ENCODE measurements around the gene TAF8.

TAF8 gene

DNA sequence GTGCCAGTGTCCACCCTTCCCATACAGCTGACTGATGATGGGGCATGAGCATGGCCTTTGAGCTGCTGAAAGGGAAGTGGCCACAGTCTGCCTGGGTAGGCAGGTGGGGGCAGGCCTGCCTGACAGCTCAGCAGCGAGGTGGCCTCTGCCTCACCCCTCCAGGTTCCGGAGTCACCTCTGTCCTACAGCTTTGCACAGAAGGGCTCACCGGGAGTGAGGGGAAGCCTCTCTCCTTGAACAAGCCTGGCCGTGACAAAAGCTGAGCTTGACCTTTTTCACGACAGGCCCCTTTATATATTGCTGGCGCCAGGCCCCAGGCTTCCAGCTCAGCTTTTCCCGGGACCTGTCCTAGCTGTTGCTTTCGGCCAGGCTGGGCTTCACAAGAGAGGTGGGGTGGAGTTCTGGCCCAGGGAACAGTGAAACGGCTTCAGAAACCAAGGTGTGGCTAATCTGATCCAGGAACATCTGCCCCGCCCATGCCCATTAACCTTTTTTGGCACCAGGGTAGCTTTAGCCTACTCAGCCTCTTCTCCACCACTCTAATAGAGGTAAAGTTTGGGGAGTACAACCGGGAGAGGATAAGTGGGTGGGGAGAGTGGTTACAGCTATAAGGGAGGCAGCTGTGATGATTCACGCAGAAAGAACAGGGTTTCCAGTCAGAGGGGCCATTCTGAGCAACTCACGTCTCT, 49.2 kb downstream of the TAF8 start:
- peak; percentile 20 for DNase-seq (ENCODE audit: low read depth)

DNA sequence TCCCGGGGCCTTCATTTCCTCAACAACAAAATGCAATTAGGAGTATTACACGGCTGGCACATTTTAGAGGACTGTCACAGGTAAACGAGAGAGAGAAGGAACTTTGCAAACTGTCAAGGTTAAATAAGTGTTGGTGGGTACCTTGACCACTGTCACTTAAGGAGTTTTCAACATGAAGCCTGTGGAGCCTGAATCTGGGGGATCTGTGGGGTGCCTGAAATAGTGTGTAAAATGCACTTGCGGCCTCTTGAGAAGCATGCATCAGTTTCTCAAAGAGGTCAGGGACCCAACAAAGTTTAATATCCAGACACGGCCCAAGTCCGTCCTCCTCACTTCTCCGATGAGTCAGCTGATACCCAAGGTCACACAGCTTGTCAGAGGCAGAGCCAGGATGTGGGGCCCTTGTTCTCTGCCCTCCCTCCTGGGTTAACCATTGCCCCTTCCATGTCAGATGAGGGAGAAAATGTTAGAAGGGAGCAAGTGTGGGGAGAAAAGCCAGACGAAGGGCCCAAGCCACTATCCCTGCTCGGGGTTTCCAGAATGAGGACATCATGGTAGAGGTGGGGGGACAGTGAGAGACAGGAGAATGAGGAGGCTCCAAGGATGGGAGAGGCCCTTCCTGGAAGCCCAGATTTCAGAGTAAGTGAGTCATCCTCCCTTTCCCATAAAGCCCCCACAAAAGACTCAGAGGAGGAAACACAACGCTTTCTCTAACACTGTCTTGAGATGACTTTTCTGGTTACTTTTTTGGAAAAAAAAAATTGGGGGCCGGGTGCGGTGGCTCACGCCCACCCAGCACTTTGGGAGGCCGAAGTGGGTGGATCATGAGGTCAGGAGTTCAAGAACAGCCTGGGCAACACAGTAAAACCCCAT, 49.9 kb downstream of the TAF8 start:
- peak; percentile 8 for DNase-seq (ENCODE audit: low read depth)

DNA sequence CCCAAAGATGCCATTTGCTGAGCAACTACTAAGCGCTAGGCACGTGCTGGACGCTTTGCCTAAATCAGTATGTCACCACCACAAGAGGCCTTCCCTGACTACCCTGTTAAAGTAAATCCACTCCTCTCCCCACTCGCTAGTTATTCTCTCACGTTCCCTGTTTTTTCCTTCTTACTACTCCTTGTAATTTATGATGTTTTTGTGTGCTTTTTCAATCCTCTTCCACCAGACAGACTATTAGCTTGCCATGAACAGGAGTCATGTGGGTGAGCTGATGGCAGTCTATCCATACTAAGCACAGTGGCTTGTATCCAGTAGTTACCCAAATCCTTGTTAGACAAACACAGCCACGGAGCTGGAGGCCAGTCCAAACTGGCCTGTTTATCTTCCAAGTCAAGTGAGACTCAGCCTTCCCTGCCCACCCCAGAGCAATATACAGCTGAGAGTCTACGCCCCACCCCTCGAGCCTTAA, 50.9 kb downstream of the TAF8 start:
- DNase-seq (ENCODE audit: low read depth): no peak

DNA sequence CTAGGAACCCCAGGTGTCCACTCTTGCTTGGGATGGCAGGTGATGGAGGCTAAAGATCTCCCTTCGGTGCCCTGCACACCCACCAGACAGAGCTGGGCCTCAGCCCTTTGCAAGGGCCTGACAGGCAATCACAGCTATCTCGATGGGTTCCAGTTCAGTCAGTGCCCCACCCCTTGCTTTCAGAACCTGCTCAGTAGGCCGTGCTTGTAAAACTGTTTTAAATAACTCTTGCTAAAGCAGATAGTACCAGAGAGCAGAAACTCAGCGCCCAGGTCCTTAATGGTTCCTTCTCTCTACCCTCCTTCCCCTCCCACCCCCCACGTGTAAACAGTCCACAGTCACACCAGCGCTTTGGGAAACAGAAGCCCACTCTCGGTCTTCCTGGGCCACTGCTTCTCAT, 52.9 kb downstream of the TAF8 start:
- no peak for DNase-seq (ENCODE audit: low read depth)

DNA sequence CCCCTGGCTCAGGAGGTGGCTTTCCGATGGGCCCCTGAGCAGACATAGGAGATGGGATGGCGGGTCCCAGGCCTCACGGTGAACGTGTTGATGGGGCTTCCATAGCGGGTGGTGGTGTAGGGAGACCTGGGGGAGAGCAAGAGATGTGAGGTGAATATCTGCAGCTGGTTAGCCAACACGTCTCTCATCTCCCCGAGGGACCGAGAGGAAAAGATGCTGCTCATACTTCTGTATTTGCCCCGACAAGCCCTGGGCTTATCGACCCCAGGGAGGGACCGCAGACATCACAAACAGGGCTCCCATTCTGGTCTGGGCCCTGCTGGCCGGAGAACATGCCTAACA, 53.4 kb downstream of the TAF8 start:
- DNase-seq (ENCODE audit: low read depth): peak; percentile 2

DNA sequence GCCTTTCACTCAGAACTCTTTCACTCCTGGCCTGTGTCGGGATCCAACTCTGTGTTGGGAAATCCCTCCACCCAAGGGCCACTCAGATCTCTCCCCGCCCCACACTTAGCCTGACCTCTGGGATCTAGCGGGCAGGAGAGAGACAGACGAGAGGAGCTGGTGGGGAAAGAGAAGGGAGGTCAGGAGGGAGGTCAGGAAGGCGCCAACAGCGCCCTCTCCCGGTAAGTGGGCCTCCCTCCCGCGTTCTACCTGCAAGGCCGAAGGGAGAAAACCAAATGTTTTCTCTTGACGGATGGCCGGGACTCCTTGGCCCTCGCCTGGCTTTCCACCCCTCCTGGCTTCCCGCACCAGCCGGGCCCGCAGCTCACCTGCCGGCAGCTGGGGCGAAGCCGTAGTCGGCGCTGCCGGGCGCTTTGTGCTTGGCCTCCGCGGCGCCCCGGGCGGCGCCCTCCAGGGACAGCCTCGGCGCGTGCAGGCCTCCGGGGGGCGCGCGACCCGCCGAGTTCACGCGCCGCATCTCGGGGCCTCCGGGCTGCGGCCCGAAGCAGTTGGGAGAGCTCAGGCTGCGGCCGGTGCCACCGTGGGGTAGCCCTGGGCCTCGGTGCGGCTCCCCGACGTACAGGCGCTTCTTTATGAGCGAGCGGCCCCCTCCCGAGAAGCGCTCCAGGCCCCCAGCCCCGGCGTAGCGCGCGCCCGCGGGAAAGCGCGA, 53.9 kb downstream of the TAF8 start:
- DNase-seq (ENCODE audit: low read depth): peak; percentile 63

DNA sequence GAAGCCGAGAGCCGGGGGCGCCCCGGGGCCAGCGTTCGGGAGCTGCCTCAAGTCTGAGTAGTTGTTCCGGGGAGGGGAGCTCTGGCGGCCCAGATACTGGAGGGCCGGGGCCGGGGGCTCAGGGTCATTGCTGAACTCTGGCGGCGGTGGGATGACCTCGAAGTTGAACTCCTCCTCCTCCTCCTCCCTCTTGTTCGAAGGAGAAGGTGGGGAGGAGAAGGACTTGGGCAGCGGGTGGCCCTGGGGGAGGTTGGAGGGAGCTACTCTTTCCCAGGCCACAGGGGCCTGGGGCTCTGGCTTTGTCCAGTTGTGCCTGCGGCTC, 54.4 kb downstream of the TAF8 start:
- no peak for DNase-seq (ENCODE audit: low read depth)

DNA sequence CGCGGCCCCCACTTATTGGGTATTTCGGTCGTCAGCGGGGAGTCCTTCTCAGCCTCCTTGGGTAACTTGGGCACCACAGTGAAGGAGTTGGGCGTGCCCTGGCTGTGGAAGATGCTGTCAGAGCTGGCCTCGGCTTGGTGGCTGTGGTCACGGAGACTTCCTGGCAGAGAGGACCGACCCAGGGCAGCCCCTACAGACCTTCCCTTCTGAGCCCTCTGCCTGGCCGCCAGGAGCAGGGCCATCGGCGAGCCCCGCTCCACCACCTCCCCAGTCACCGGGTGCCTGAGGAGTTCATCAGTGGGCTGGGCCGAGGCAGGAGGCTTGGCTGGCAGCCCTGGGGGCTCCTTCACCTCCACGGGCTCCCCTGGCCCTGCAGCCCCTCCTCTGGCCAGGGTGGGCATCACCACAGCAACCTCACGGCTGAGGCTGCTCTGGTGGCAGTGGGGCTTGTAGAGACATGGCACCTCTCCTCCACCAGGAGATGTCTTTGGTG, 54.9 kb downstream of the TAF8 start:
- no peak for DNase-seq (ENCODE audit: low read depth)

DNA sequence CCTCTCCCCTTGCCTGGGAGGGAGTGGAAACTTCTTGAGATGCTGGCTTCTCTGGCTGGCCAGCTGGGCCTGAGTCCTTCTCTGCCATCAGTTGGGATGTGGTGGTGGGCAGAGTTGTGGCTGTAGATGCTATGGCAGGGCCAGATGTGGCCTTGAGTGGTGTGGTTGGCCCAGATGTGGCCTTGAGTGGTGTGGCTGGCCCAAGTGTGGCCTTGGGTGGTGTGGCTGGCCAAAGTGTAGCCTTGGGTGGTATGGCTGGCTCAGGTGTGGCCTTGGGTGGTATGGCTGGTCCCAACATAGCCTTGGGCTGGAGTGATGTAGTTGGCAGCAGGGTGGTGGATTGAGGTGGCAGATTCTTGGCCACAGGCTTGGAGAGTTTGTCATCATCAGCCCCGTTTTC, 55.4 kb downstream of the TAF8 start:
- no peak for DNase-seq (ENCODE audit: low read depth)

DNA sequence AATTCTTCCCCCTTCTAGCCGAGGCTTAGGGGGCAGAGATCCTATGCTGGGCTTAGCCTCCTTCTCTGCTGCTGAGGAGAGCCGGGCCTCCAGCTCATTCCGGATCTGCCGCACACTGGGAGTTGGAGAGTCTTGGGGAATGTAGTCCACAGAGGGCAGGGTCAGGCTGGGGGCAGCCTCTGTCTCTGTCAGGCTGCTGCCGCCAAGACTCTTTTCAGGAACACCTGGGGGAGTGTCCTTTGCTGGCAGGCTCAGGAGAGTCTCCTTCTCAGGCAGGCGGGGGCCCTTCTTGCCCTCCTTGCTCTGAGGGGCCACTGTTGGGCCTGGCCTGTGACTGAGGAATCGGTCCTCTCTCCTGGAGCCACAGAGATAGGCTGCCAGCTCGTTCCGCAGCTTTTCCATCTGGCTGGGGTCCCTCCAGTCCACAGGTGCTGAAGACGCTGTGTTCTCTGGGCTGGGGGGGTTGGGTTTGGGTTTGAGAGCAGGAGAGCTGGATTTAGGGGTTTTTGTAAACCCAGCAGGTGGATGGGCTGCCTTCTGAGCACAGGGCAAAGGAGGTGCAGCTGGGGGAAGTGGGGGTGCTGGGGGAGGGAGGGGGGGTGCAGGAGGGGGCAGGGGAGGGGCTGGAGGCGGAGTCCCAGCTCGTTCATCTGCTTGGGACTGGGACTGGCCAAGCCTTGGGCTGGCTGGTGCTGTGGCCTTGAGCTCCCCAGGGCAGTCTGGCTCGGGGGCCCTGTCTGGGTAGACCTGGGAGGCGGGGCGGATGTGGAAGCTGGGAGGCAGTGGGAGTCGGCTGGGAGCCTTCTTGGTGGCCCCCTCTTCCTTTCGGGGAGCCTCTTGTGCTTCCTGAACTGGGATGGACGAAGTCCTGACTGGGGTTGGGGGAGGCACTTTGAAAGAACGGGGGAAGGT, 56.0 kb downstream of the TAF8 start:
- DNase-seq (ENCODE audit: low read depth): no peak

DNA sequence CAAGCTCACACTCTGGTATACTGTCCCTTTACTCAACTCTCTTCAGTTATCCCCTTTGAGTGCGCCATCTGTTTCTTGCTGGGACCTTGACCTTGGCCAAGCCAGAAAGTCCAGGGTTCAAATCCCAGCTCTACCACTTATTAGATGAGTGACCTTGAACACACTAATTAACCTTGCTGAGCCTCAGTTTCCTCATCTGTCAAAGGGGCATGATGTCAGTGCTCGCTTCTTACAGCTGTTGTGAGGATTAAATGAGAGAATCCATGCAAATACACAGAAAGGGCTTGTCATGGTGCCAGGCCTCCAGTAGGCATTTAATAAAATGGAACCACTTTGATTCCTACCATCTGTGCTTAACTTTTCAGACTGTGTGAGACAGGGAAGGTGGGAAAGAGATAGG, 57.7 kb downstream of the TAF8 start:
- no peak for DNase-seq (ENCODE audit: low read depth)

DNA sequence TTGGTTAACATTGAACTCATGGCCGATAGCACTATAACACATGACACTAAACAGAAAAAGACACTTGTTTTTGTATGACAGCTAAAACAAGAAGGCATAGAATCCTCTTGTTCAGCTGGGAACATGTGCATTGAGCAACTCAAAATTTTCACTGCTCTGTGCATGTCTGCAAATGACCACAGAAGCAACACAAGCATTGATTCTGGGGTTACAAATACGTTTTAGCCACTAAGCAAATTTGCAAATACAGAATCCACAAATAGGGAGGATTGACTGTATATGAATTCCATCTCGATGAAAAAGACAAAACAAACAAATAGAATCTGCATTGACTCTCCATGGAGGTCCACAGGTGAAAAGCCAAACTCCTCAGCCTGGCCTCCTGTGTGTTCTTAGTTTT, 60.4 kb downstream of the TAF8 start:
- no peak for DNase-seq (ENCODE audit: low read depth)

DNA sequence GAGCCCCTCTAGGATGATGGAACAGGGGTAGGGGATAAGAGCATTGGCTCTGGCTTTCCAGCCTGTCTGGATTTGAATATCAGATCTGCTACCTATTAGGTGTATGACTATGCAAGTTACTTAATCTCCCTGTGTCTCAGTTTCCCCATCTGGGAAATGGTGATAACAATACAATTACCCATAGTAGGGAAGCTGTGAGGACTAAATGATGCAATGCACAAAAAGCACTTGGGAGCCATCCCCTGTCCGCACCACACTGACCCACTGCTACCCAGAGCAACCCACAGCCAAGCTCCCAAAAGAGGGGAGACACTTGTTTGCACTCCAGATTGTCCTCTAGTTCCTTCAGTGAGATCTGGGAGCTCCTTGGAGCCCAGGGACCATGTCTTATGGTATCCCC, 62.0 kb downstream of the TAF8 start:
- DNase-seq (ENCODE audit: low read depth): no peak

DNA sequence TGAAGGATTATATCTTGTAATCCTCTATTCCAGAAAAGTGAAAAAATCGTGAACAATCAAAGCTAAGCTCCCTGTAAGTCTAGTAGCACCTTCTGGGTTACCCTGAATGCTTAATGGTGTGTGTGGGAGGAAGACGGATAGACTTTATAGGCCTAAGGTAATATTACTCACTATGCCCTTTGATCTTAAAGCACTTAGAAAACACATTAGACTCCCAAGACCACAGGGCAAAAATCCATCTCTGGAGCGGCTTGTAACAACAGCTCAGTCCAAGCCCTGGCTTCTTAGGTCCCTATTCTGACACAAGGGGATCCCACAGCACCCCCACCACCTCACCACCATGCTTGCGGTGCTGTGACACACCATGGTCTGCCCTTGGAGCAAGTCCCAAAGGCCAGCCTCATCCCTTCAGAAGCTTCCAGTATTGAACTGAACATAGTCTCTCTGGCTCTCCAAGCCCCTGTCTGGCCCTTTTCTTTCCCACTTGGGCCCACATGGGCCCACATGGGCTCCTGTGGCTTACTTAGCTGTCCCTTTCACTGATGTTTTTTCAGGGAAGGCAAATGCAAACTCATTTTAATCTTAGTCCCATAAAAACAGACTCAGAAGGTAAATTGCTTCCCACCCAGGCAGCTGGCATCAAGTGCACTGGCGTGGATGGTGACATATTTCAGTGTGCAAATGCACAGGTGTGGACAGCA, 63.8 kb downstream of the TAF8 start:
- no peak for DNase-seq (ENCODE audit: low read depth)

DNA sequence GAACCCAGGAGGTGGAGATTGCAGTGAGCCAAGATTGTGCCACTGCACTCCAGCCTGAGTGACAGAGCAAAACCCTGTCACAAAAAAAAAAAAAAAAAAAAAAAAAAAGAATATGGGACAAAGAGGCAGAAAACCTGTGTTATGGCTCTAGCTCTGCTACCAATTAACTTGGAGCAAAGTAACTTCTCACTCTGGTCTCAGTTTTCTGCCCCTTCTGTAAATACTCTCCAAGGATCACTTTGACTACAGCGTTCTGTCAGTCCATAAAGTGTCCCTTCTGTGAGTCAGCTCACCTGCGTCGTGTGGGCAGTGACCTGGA, 67.5 kb downstream of the TAF8 start:
- DNase-seq (ENCODE audit: low read depth): no peak

DNA sequence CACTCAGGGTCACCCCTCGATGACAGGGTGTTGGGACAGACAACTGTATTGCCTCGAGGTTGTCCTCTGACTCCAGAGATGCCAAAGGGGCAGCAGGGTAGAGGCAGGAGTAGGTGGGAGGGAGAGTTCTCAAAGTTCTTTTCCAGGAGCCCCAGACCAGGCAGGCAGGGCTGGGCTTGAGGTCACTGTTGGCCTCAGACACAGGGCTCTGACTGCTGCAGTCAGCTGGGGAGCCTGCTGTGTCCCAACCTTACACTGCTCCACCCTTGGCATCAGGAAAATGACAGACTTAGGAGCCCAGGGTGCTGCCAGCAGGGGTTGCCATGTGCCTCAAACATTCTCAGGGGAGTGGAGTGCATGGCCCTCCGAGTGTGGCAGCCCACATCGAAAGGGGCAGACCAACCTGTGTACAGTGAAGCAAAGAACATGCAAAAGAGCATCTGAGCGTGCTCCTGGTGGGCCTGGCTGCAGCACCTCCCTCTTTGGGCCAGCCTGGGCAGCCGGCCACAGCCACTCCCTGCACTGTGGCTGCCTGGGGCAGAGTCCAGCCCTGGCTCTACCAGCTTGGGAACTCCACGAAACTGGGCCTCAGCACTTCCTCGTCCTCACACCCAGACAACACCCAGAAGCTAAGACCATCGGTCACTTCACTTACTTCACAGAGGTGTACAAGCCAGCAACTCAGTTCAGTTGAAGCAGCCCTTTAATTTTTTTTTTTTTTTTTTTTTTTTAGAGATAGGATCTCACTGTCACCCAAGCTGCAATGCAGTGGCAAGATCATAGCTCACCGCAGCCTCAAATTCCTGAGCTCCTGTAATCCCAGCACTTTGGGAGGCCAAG, 68.1 kb downstream of the TAF8 start:
- no peak for DNase-seq (ENCODE audit: low read depth)

DNA sequence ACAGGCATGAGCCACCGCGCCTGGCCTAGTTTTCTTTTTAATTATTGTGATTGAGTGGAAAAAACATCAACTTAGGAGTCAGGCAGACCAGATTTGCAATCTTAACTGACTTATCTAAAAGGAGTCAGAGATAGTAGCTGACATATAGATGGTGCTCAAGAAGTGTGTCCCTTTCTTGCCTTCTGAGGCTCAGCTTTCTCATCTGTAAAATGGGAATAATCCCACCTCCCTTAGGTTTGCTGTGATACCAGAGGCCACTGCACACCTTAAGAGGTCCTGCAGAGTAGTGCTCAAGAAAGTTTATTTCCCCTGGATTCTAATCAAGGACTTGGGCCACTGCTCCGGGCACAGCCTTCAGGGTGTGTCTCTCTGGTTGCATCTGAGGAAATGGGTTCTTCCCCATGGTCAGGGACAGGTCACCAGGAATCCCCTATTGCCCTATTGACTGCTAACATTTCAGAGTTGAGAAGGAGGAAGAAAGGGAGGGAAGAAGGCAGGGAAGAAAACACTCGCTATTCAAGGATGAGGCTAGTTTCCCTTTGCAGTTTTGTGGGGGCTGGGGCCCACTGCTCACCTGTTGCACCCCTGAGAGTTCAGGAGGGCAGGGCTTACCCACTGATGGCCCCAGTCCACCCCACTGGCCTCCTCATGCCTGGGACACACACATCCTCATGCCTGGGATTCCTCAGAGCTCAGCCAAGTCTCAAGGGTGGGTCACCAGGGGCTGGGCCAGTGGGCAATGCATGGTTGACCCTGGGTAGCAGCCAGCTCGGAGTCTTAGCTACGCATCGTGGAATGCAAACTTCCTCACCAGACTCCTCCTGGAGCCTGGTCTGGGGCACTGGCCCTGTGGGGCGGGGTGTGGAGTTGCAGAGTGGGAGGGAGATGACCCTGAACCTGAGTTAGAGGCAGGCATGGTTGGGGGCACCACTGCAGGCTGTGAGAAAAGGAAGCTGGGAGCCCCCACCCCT, 70.9 kb downstream of the TAF8 start:
- DNase-seq (ENCODE audit: low read depth): no peak

DNA sequence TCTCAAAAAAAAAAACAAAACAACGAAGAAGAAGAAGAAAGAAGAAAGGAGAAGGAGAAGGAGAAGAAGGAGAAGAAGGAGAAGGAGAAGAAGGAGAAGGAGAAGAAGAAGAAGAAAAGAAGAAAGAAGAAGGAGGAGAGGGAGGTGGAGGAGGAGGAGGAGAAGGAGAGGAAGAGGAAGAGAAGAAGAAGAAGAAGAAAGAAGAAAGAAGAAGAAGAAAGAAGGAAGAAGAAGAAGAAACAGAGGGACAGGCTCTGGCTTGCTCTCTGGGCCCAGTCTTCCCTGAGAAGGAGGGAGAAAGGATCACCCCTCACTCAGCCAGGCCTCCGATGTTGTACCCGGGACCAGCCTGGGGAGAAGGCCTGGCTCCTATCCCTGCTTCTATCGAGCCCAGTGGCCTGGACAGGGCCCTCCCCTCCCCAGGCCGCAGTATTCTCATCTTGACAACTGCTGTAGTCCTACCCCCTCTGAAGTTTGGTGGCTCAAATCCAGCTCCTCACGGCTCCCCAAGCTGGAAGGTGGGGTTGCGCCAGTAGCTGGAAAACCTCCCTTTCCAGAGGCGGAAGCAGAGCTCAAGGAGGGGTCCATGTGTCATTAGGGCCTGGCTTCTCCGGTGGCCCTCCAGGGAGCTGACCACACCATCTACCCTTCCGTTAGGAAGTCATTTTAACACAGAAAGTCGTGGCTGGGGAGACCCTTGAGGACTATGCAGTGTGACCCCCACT, 73.2 kb downstream of the TAF8 start:
- DNase-seq (ENCODE audit: low read depth): no peak
